Measurements from ENCODE around the gene LAPTM4A.

DNA sequence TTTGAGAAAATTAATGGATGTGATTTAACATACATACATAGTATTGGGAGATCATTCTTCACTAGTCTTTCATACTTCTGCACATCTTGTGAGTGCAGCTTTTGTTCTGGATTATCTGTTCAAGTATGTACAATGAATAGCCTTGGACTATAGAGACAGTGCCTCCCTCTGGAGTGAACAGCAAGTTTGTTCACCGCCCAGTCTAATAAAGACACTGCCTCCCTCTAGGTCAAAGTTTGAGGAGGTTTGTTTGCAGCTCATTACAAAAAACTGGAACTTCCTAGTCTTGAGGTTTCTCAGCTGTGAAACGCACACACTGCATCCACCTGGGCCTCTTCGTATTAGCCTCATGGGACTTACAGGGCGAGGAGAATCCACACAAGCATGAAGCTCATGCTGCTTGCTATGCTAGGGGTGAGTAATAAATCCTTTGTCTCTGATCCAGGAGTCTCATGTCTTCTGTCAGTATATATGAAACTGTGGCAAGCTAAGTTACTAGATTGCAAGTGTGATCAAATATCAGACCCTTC, 26.0 kb upstream of the LAPTM4A start:
- TF ChIP-seq CTCF (IDR thresholded peaks at IDR 0.05) (peak in 1 of 6 experiments; percentile 11), POLR2A (IDR thresholded peaks at IDR 0.05) (no peak)

All from Peyer's patch (tissue), 4 donors.